GM20000 (cell line): Measurements from ENCODE around the gene LURAP1L.

Source experiments
- DNase-seq: peaks from one replicate; pipeline ENCODE4 v3.0.0; 2012; ENCODE audit warnings: low spot score
- TF ChIP-seq, protein P1 (sequence below): IDR thresholded peaks from 2 replicates; pipeline ENCODE4 v1.5.1; 2012; ENCODE audit warnings: mild to moderate bottlenecking, control low read depth; ENCODE audit errors: extremely low read depth, missing control alignments

The LURAP1L gene

DNA sequence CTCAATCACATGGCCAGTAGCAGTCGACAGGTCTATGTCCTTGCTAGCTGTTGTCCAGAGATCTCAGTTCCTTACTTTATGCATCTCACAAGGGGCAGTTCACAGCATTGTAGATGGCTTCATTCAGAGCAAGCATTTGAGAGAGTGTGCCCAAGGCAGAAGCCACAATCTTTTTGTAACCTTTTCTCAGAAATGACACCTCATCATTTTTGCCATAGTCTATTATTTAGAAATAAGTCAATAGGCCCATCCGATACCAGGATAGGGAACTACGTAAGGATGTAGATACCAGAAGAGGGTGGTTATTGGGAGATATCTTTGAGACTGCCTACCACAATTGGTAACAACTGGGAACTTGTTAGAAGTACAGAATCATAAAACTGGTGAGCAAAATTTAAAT, 37.1 kb downstream of the LURAP1L start:
- TF ChIP-seq, protein P1, sequence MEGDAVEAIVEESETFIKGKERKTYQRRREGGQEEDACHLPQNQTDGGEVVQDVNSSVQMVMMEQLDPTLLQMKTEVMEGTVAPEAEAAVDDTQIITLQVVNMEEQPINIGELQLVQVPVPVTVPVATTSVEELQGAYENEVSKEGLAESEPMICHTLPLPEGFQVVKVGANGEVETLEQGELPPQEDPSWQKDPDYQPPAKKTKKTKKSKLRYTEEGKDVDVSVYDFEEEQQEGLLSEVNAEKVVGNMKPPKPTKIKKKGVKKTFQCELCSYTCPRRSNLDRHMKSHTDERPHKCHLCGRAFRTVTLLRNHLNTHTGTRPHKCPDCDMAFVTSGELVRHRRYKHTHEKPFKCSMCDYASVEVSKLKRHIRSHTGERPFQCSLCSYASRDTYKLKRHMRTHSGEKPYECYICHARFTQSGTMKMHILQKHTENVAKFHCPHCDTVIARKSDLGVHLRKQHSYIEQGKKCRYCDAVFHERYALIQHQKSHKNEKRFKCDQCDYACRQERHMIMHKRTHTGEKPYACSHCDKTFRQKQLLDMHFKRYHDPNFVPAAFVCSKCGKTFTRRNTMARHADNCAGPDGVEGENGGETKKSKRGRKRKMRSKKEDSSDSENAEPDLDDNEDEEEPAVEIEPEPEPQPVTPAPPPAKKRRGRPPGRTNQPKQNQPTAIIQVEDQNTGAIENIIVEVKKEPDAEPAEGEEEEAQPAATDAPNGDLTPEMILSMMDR, result no peak
- DNase-seq, result no peak

DNA sequence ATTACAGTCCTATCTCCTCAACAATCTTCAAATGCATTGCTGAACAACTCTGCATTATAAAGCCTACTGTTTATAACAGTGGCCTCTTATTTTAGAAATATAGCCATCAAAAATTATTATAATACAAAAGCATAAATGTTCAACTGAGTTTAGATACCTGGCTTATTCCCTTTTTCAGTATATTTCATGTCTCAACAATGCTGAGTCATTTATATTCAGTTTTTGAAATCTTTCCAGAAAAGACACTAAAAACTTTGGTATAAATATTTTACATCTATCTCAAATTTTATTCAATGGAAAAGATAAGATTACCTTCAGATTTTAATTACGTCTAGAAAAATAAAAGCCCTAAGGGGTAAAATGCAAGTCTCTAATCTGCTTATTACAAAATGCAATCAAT, 37.9 kb downstream of the LURAP1L start:
- no peak for DNase-seq
- TF ChIP-seq, protein P1, result no peak

DNA sequence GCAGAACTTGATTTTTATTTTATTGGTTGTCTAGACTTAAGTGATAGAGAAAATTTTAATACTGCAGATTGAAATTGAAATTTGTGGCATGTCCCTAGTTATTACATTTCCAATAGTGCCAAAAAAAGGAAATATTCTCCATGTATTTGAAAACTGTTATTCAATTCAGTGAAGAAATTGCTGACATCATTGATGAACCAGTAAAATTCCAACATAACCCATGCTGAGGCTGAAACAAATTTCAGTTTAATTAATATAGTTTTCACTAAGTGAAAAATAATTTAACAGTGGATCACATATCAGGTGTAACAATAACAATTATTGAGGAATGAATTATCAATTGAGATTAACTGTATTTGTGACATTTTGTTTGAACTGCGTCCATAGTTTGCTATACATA, 38.7 kb downstream of the LURAP1L start:
- no peak for DNase-seq
- TF ChIP-seq, protein P1, result no peak

DNA sequence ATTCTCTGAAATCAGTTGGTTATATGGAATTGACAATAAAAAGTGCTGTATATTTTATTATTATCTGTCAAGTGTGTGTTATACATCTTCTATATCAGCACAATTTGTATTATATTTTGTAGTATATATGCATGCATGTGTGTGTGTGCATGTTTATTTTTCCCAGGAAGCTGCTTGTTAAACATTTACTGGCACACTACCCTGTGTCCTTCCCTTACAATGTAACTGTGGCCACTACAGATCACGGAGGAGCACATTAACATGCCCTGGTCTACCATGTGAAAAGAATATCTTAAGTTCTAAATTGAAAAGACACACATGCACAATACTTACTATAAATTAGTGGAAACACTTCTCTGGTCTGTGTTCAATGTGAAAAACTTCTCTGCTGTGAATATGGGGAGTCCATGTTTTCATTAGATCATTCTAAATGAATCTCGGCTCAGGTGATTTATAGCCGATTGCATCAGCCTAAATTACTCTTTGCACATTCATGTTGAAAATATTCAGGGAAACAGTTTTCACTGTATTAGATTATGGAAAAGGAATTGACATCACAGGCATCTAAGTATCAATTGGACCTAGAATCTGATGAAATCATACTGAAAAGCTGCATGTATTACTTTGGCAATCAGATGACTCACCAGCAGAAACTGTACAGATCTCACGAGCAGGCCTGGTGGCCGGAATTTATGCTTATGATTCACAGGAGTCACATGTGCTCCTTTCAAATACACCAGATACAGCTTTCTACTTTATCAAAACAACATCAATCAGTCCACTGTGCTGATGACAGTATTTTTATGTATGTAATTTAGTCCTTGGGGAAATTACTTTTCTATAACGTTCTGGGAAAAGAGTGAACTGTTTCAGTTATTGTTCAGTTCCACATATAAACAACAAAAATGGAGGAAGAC, 39.4 kb downstream of the LURAP1L start:
- TF ChIP-seq, protein P1, result no peak
- no peak for DNase-seq

DNA sequence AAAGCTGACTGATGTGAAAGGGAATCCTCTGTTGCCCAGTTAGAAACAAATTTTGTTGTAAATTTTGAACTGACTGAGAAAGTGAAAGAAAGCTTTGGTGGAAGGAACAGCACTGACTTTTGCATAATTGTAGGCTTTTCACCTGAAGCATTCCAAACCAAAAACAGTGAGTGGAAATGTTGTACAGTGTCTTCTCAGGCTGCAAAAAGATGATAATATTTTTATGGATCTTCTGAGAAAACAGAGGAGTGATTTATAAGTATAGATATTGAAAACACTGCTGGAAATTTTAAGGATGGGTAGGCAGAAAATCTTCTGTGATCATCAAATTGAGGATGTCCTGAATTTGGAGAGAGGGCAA, 40.0 kb downstream of the LURAP1L start:
- no peak for DNase-seq
- TF ChIP-seq, protein P1, result no peak

DNA sequence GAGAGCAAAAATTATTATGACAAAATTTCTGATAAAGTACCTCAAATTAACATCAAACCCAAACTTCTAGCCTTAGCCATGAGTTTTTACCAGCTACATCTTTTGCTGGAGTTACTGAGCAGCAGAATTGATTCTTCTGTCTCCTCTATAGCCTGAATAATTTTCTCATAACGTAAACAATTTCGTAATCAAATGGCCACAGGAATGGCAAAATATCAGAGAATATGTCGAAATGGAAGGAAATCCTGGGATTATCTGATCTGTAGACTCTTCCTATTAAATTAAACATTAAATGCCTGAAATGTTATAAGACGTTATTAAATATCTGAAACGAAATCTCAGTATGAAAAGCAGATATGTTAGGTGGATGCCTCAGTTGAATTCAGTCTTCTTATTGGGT, 41.1 kb downstream of the LURAP1L start:
- TF ChIP-seq, protein P1, result no peak

DNA sequence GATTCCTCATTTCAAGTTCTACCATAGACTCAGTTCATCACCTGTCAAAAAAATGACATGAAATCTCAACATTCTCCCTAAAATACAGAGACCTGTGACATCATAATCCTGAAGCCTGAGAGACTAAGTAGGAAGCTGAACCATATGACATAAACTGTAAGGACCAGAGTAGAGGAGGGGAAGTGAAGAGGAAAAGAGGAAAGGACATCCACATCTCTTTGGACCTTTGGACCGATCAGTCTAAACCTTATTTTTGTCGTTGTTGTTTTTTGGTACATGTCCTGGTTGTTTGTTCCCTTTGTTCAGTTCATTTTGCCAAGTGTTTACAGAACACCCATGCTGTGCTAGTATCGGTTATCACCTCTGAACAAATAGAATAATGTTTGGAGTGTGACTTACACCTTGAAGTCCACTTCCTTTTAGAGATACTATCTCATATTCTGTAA, 41.9 kb downstream of the LURAP1L start:
- TF ChIP-seq, protein P1, result no peak
- DNase-seq, result no peak

More for the DNA sequence above, 41.1 kb downstream of the LURAP1L start:
- no peak for DNase-seq
